Liver (tissue), 9 donors: ENCODE results near the gene SEC24D. TPM values are rescaled to one million over a fixed set of nuclear protein-coding genes. Genes with fewer than 3 reads are reported as not detected.

Experiments used
- DNase-seq: peaks from one replicate; pipeline ENCODE4 v3.0.0-alpha.2; 2017; ENCODE audit warnings: low spot score
- H3K27ac ChIP-seq, 2 donors: one replicate each; pipeline ENCODE4 v1.7.0; 2013; ENCODE audit warnings: inconsistent platforms in 2 of 2, low read length in 2 of 2, control low read depth in 1 of 2, low read depth in 1 of 2, mild to moderate bottlenecking in 1 of 2
- H3K27me3 ChIP-seq, 4 donors: one replicate each; pipeline versions ENCODE4 v1.6.1 to v1.7.0; 2013; ENCODE audit warnings: low read length in 3 of 4, inconsistent platforms in 1 of 4, mild to moderate bottlenecking in 1 of 4, moderate library complexity in 1 of 4; ENCODE audit not compliant: control insufficient read depth in 4 of 4, insufficient read depth in 4 of 4
- H3K36me3 ChIP-seq, 4 donors: one replicate each; pipeline versions ENCODE4 v1.6.1 to v1.7.0; 2013; ENCODE audit warnings: low read length in 3 of 4, mild to moderate bottlenecking in 3 of 4, low read depth in 1 of 4, moderate library complexity in 1 of 4; ENCODE audit not compliant: control insufficient read depth in 4 of 4, insufficient read depth in 3 of 4
- H3K4me1 ChIP-seq, 4 donors: one replicate each; pipeline versions ENCODE4 v1.6.1 to v1.7.0; 2013; ENCODE audit warnings: low read length in 3 of 4, mild to moderate bottlenecking in 3 of 4, moderate library complexity in 1 of 4; ENCODE audit not compliant: control insufficient read depth in 4 of 4, insufficient read depth in 4 of 4
- H3K4me3 ChIP-seq, 3 donors: one replicate each; pipeline versions ENCODE4 v1.6.1 to v1.7.0; 2013; ENCODE audit warnings: low read length in 3 of 3, control low read depth in 1 of 3, low read depth in 1 of 3, mild to moderate bottlenecking in 1 of 3
- H3K9ac ChIP-seq, 2 donors: one replicate each; pipeline ENCODE4 v1.7.0; 2013; ENCODE audit warnings: low read length in 2 of 2, mild to moderate bottlenecking in 2 of 2, moderate library complexity in 2 of 2, control low read depth in 1 of 2, low read depth in 1 of 2
- H3K9me3 ChIP-seq, 4 donors: one replicate each; pipeline versions ENCODE4 v1.6.1 to v1.7.0; 2013; ENCODE audit warnings: low read length in 3 of 4; ENCODE audit not compliant: control insufficient read depth in 4 of 4
- ATF3 ChIP-seq: IDR thresholded peaks from 2 replicates; pipeline ENCODE4 v1.6.1; 2016; ENCODE audit warnings: antibody characterized with exemption
- CTCF ChIP-seq: fragments of 150-350 bp; IDR thresholded peaks from 2 replicates; pipeline ENCODE4 v1.5.1; 2017; ENCODE audit warnings: improper control_type of control experiment, low read depth, low read length; ENCODE audit not compliant: missing input control
- EGR1 ChIP-seq, 2 donors: IDR thresholded peaks; 2 replicates each; pipeline ENCODE4 v1.6.1; 2016 to 2018; ENCODE audit warnings: antibody characterized with exemption in 2 of 2, low read depth in 2 of 2
- FOXA1 ChIP-seq: IDR thresholded peaks from 2 replicates; pipeline ENCODE4 v1.6.1; 2016; ENCODE audit warnings: antibody characterized with exemption
- FOXA2 ChIP-seq: IDR thresholded peaks from 2 replicates; pipeline ENCODE4 v1.6.1; 2016; ENCODE audit warnings: antibody characterized with exemption
- HNF4A ChIP-seq, 2 donors: conservative IDR thresholded peaks; 2 replicates each; pipeline ENCODE4 v1.6.1; 2016; ENCODE audit warnings: antibody characterized with exemption in 2 of 2, mild to moderate bottlenecking in 2 of 2
- HNF4G ChIP-seq: IDR thresholded peaks from 2 replicates; pipeline ENCODE4 v1.6.1; 2016; ENCODE audit warnings: antibody characterized with exemption
- JUND ChIP-seq, 2 donors: IDR thresholded peaks; 2 replicates each; pipeline ENCODE4 v1.6.1; 2016; ENCODE audit warnings: antibody characterized with exemption in 2 of 2
- MAX ChIP-seq: IDR thresholded peaks from 2 replicates; pipeline ENCODE4 v1.6.1; 2016; ENCODE audit warnings: antibody characterized with exemption
- NR2F2 ChIP-seq: IDR thresholded peaks from 2 replicates; pipeline ENCODE4 v1.6.1; 2016; ENCODE audit warnings: antibody characterized with exemption
- RAD21 ChIP-seq, 2 donors: IDR thresholded peaks; 2 replicates each; pipeline ENCODE4 v1.6.1; 2016; ENCODE audit warnings: antibody characterized with exemption in 2 of 2, mild to moderate bottlenecking in 2 of 2
- REST ChIP-seq: IDR thresholded peaks from 2 replicates; pipeline ENCODE4 v1.6.1; 2016; ENCODE audit warnings: antibody characterized with exemption, mild to moderate bottlenecking
- RXRA ChIP-seq, 2 donors: IDR thresholded peaks; 2 replicates each; pipeline ENCODE4 v1.6.1; 2017 to 2018; ENCODE audit warnings: antibody characterized with exemption in 2 of 2, mild to moderate bottlenecking in 1 of 2
- SP1 ChIP-seq: IDR thresholded peaks from 2 replicates; pipeline ENCODE4 v1.6.1; 2018; ENCODE audit warnings: antibody characterized with exemption, mild to moderate bottlenecking
- TAF1 ChIP-seq: conservative IDR thresholded peaks from 2 replicates; pipeline ENCODE4 v1.6.1; 2016; ENCODE audit warnings: antibody characterized with exemption, mild to moderate bottlenecking
- YY1 ChIP-seq: IDR thresholded peaks from 2 replicates; pipeline ENCODE4 v1.6.1; 2016; ENCODE audit warnings: antibody characterized with exemption, mild to moderate bottlenecking
- ZBTB33 ChIP-seq: IDR thresholded peaks from 2 replicates; pipeline ENCODE4 v1.6.1; 2016; ENCODE audit warnings: antibody characterized with exemption
- WGBS: extraction: QIAGEN DNeasy Blood & Tissue Kit; methylation state at CpG from one replicate; pipeline ENCODE4 v1.1.7; 2013; 5-methylcytosine and 5-hydroxymethylcytosine counted together
- polyA plus RNA-seq, 2 donors: library from polyadenylated mRNA; stranded (reverse) in 1 of 2; unstranded in 1 of 2; fragments of 200-250 nt in 1 of 2; fragments of >200 nt in 1 of 2; fragmentation: Nextera tagmentation in 1 of 2; extraction: Ambion mirVana in 1 of 2; gene quantifications; one replicate each; pipeline versions ENCODE4 v1.2.1 to v1.2.3, GENCODE V29; 2013 to 2015
- total RNA-seq, 2 donors: library from RNA; depleted of rRNA; stranded (reverse); fragments of >200 nt; gene quantifications; one replicate each; pipeline ENCODE4 v1.2.3, GENCODE V29; 2014
- donor health status: healthy.
- donor health status: healthy.
- donor health status: healthy.
- donor health status: healthy.
- donor health status: healthy.

SEC24D gene
- total and polyA plus RNA-seq, 4 donors = 16.0 to 80.8 (median 33.7) TPM

- Histone ChIP-seq H3K4me3 (no peak overlapping the region), H3K36me3 (peaks cover 3 to 10% (median 7%) of the 10 kb centered on the region in 4 donors), H3K27ac (no peak overlapping the region), H3K27me3 (no peaks in the 10 kb centered on the region), H3K9ac (no peak overlapping the region), H3K9me3 (no peaks in the 10 kb centered on the region), H3K4me1 (peaks cover 0 to 2% (median 0%) of the 10 kb centered on the region in 4 donors)
- 73% methylated on average over 3 of the region's 3 CpGs for WGBS
- TF ChIP-seq FOXA1 = no peak
- TF ChIP-seq SP1 = no peak
- TF ChIP-seq HNF4G = no peak
- no peak for TF ChIP-seq NR2F2
- no peak for TF ChIP-seq CTCF
- no peak for TF ChIP-seq ATF3
- no peak for DNase-seq
These were observed 119.6 kb downstream of the SEC24D start for GRCh38 chr4:118716304-118716703.

- no peak for DNase-seq
- 96% methylated on average over 4 of the region's 4 CpGs for WGBS
- Histone ChIP-seq H3K27me3 (no peaks in the 10 kb centered on the region), H3K4me1 (peaks cover 0 to 2% (median 0%) of the 10 kb centered on the region in 4 donors), H3K9me3 (no peaks in the 10 kb centered on the region), H3K36me3 (peaks cover 5 to 18% (median 14%) of the 10 kb centered on the region in 4 donors), H3K4me3 (no peak overlapping the region), H3K9ac (no peak overlapping the region), H3K27ac (no peak overlapping the region)
- no peak for TF ChIP-seq ATF3
- no peak for TF ChIP-seq RAD21 (IDR thresholded peaks at IDR 0.05)
These were observed 121.2 kb downstream of the SEC24D start for GRCh38 chr4:118714682-118715081.

GRCh38 chr4:118712872-118713271 lies 123.1 kb downstream of the SEC24D start:
- no peak for DNase-seq
- H3K4me1 ChIP-seq = peaks cover 0 to 2% (median 0%) of the 10 kb centered on the region in 4 donors
- H3K9me3 ChIP-seq = no peaks in the 10 kb centered on the region
- H3K27me3 ChIP-seq = no peaks in the 10 kb centered on the region
- no peak overlapping the region for H3K4me3 ChIP-seq
- no peak overlapping the region for H3K27ac ChIP-seq
- H3K9ac ChIP-seq = no peak overlapping the region
- WGBS = 83% methylated on average over 1 of the region's 1 CpG
- H3K36me3 ChIP-seq = peaks cover 5 to 32% (median 18%) of the 10 kb centered on the region in 4 donors
- TF ChIP-seq EGR1 (IDR thresholded peaks at IDR 0.05; ENCODE audit: low read depth in 2 of 2) (no peak), NR2F2 (no peak), FOXA2 (no peak), YY1 (no peak), RAD21 (IDR thresholded peaks at IDR 0.05) (no peak), FOXA1 (no peak), RXRA (IDR thresholded peaks at IDR 0.05) (no peak), ZBTB33 (no peak), ATF3 (no peak), JUND (IDR thresholded peaks at IDR 0.05) (no peak), CTCF (no peak), HNF4A (conservative IDR thresholded peaks at IDR 0.05) (no peak), MAX (no peak), REST (no peak), TAF1 (no peak), SP1 (no peak)
